ENCODE data around the gene SPTLC3. TPM values are rescaled to one million over a fixed set of nuclear protein-coding genes. Genes with fewer than 3 reads are reported as not detected.

Gene SPTLC3
- total and polyA plus RNA-seq, 4 donors: 3.0 to 23.2 (median 11.9) TPM

DNA sequence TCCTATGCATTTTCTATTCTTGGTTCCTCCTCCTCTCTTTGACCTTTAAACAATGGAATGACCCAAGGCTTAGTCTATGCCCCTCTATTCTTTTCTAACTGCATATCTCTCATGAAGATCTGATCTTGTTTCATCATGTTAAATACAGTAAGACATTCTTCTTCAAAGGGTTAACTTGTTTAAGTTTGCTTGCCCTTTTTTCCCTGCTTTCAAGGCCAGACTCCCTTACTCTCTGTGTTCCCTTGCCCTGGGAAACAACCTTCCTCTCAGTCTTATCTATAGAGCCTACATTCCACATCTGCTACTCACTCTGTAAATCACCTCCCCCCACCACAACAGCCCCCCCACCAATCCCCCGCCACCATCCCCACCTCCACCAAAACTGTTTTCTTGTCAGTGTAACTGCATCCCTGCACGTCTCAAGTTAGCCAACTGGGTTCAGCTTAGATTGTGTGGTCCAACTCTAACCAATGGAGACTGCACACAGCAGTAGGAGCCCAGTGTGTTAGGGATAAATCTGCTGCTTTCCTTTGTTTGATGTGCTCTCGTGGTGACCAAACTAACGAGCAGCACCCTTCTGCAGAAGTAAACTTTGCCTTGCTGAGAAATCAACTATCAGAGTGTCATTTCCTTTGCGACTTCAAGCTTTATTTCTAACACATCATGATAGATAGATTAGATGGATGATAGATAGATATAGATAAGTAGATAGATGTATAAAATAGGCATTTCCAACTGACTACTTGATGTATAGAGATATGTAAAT lies 12.6 kb downstream of the SPTLC3 start:
- TF ChIP-seq, protein P1, sequence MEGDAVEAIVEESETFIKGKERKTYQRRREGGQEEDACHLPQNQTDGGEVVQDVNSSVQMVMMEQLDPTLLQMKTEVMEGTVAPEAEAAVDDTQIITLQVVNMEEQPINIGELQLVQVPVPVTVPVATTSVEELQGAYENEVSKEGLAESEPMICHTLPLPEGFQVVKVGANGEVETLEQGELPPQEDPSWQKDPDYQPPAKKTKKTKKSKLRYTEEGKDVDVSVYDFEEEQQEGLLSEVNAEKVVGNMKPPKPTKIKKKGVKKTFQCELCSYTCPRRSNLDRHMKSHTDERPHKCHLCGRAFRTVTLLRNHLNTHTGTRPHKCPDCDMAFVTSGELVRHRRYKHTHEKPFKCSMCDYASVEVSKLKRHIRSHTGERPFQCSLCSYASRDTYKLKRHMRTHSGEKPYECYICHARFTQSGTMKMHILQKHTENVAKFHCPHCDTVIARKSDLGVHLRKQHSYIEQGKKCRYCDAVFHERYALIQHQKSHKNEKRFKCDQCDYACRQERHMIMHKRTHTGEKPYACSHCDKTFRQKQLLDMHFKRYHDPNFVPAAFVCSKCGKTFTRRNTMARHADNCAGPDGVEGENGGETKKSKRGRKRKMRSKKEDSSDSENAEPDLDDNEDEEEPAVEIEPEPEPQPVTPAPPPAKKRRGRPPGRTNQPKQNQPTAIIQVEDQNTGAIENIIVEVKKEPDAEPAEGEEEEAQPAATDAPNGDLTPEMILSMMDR (IDR thresholded peaks at IDR 0.05; ENCODE audit: control extremely low read depth, extremely low read depth): no peak
- Histone ChIP-seq H3K9ac (ENCODE audit: insufficient read depth in 1 of 2, low read length in 2 of 2) (no peak overlapping the region), H3K9me3 (ENCODE audit: control insufficient read depth in 4 of 4, insufficient read depth in 3 of 4, low read length in 3 of 4) (peaks cover 0 to 7% (median 4%) of the 10 kb centered on the region in 4 donors), H3K4me3 (no peak overlapping the region), H3K27me3 (ENCODE audit: control insufficient read depth in 3 of 3, insufficient read depth in 3 of 3, low read length in 2 of 3) (no peaks in the 10 kb centered on the region), H3K36me3 (ENCODE audit: control insufficient read depth in 4 of 4, insufficient read depth in 4 of 4, low read length in 4 of 4) (peaks cover 0 to 2% (median 0%) of the 10 kb centered on the region in 4 donors), H3K4me1 (ENCODE audit: control insufficient read depth in 5 of 5, insufficient read depth in 5 of 5, low read length in 5 of 5) (no peaks in the 10 kb centered on the region), H3K27ac (ENCODE audit: low read depth in 1 of 2, low read length in 1 of 2) (no peak overlapping the region)
- no peak for DNase-seq
- ATAC-seq (ENCODE audit: insufficient read depth, low FRiP score): no peak
- 94 to 96% methylated on average over 5 of the region's 5 CpGs for WGBS, 2 donors

DNA sequence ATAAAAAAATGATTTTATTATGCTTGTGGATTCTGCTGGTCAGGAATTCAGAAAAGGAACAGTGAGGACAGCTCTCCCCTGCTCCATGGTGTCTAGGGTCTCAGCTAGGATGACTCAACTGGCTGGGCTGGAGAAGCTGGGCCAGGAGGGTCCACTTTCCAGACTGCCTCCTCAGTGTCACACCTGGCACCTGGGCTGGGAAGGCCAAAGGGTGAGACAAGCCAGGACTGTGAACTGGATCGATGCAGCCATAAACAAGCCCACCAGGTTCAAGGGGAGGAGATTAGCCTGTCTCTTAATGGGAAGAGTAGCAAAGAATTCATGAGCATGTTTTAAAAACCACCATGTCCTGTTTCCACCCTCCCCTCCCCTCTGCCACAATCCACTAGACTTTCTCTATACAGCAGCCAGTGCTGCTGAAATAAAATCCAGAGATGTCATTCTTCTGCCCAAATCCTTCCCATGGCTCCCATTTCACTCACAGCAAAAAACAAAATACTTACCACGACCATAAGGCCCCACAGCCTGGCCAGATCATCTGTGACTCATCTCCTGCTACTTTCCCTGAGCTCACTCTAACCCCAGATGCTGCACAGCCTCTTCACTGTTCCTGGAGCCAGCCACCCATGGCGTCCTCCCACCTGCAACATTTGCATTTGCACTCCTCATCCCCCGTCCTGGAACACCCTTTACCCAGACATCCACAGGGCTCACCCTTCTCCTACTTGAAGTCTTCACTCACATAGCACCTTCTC lies 13.8 kb downstream of the SPTLC3 start:
- Histone ChIP-seq H3K27me3 (ENCODE audit: control insufficient read depth in 3 of 3, insufficient read depth in 3 of 3, low read length in 2 of 3) (no peaks in the 10 kb centered on the region), H3K9ac (ENCODE audit: insufficient read depth in 1 of 2, low read length in 2 of 2) (no peak overlapping the region), H3K4me3 (no peak overlapping the region), H3K9me3 (ENCODE audit: control insufficient read depth in 4 of 4, insufficient read depth in 3 of 4, low read length in 3 of 4) (peaks cover 0 to 7% (median 4%) of the 10 kb centered on the region in 4 donors), H3K36me3 (ENCODE audit: control insufficient read depth in 4 of 4, insufficient read depth in 4 of 4, low read length in 4 of 4) (peaks cover 0 to 2% (median 0%) of the 10 kb centered on the region in 4 donors), H3K4me1 (ENCODE audit: control insufficient read depth in 5 of 5, insufficient read depth in 5 of 5, low read length in 5 of 5) (no peaks in the 10 kb centered on the region), H3K27ac (ENCODE audit: low read depth in 1 of 2, low read length in 1 of 2) (no peak overlapping the region)
- TF ChIP-seq, protein P1 (IDR thresholded peaks at IDR 0.05; ENCODE audit: control extremely low read depth, extremely low read depth): no peak
- 74 to 80% methylated on average over 4 of the region's 4 CpGs for WGBS, 2 donors
- ATAC-seq (ENCODE audit: insufficient read depth, low FRiP score) (no peak), DNase-seq (no peak)

DNA sequence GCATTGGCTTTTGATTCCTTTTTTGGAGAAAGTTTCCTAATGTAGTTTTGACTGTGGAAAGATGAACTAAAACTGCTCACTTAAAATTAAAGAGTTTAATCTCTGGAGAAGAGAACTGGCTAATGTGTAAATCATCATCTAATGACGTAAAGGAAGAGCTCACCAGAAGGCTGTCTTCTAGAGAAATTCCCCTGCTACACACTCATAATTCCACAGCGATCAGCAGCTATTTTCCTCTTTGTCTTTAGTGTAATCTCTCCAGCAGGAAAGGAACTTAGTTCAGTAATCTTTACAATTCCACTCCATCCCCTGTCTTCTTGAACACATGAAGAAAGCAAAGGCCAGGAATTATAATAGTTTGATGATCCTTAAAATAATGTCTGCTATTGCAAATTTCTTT lies 15.8 kb downstream of the SPTLC3 start:
- H3K9ac ChIP-seq (ENCODE audit: insufficient read depth in 1 of 2, low read length in 2 of 2): no peak overlapping the region
- H3K27ac ChIP-seq (ENCODE audit: low read depth in 1 of 2, low read length in 1 of 2): no peak overlapping the region
- peaks cover 0 to 6% (median 4%) of the 10 kb centered on the region in 4 donors for H3K9me3 ChIP-seq (ENCODE audit: control insufficient read depth in 4 of 4, insufficient read depth in 3 of 4, low read length in 3 of 4)
- H3K4me3 ChIP-seq: no peak overlapping the region
- peaks cover 0 to 2% (median 0%) of the 10 kb centered on the region in 4 donors for H3K36me3 ChIP-seq (ENCODE audit: control insufficient read depth in 4 of 4, insufficient read depth in 4 of 4, low read length in 4 of 4)
- WGBS, 2 donors: 82 to 89% methylated on average over 2 of the region's 2 CpGs
- no peak for DNase-seq
- TF ChIP-seq, protein P1 (IDR thresholded peaks at IDR 0.05; ENCODE audit: control extremely low read depth, extremely low read depth): no peak
- H3K27me3 ChIP-seq (ENCODE audit: control insufficient read depth in 3 of 3, insufficient read depth in 3 of 3, low read length in 2 of 3): no peaks in the 10 kb centered on the region
- no peaks in the 10 kb centered on the region for H3K4me1 ChIP-seq (ENCODE audit: control insufficient read depth in 5 of 5, insufficient read depth in 5 of 5, low read length in 5 of 5)
- no peak for ATAC-seq (ENCODE audit: insufficient read depth, low FRiP score)
